ENCODE results near the gene HELZ2.

Gene HELZ2

GRCh38 chr20:63568986-63569949, 4.8 kb downstream of the HELZ2 start:
- POLR2A ChIA-PET (ENCODE audit: low non-redundant PET) = interaction anchor here (0.6 kb wide), 1 partner anchor 88 kb away, joined by 3 read pairs; no protein-coding TSS in a partner anchor
- CTCF ChIA-PET = interaction anchor here (0.7 to 1.7 kb wide), 2 partner anchors 31 to 217 kb away, joined by 3 to 7 read pairs; no protein-coding TSS in a partner anchor
- H3K27ac ChIP-seq = peak overlapping the region; percentile 31
- no peak for DNase-seq (ENCODE audit: low spot score)
- TF ChIP-seq, protein P1, sequence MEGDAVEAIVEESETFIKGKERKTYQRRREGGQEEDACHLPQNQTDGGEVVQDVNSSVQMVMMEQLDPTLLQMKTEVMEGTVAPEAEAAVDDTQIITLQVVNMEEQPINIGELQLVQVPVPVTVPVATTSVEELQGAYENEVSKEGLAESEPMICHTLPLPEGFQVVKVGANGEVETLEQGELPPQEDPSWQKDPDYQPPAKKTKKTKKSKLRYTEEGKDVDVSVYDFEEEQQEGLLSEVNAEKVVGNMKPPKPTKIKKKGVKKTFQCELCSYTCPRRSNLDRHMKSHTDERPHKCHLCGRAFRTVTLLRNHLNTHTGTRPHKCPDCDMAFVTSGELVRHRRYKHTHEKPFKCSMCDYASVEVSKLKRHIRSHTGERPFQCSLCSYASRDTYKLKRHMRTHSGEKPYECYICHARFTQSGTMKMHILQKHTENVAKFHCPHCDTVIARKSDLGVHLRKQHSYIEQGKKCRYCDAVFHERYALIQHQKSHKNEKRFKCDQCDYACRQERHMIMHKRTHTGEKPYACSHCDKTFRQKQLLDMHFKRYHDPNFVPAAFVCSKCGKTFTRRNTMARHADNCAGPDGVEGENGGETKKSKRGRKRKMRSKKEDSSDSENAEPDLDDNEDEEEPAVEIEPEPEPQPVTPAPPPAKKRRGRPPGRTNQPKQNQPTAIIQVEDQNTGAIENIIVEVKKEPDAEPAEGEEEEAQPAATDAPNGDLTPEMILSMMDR (conservative IDR thresholded peaks at IDR 0.05; ENCODE audit: low read depth) = no peak

- no peak for DNase-seq (ENCODE audit: low spot score)
- ChIA-PET CTCF (interaction anchor here (1.7 kb wide), 1 partner anchor 30 kb away, joined by 7 read pairs; no protein-coding TSS in a partner anchor), POLR2A (ENCODE audit: low non-redundant PET) (interaction anchor here (0.6 kb wide), 1 partner anchor 89 kb away, joined by 3 read pairs; no protein-coding TSS in a partner anchor)
- TF ChIP-seq, protein P1 (conservative IDR thresholded peaks at IDR 0.05; ENCODE audit: low read depth) = no peak
- peak overlapping the region; percentile 34 for H3K27ac ChIP-seq
These were observed 5.7 kb downstream of the HELZ2 start for GRCh38 chr20:63568170-63568981.

DNA sequence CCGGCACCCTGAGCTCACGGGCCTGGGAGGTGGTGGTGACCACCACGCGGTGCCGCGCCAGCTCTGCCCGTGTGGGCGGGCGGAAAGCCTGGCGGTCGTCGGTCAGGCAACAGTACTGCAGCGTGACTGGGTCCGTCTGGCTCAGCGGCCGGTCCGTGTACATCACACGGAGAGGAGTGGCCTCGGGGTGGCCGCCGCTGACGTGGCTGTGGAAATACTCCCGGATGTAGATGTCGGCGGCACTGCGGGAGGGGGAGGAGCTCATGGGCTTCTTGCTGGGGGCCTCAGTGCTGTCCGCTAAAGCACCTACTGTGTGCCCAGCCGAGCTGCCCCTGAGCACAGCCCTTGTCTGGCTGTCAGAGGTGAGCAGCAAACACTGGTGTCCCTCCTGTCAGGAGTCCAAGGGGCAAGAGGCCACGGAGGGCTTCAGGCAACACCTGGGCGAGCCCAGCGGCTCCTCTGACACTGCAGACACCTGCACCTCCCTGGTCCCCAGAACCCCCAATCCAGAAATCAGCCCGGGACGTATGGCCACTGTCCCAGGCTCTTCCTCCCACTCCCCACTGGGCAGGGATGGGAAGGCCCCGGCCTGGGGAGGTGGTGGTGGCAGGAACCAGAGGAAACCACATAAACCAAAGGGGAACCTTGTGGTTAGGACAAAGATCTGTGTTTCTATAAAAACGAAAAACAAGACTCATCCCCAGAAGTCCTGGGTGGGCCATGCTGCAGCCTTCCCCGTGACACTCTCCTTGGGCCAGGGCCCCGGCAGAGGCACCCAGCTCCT, 6.5 kb downstream of the HELZ2 start:
- ChIA-PET CTCF (interaction anchor here (1.7 kb wide), 1 partner anchor 29 kb away, joined by 7 read pairs; no protein-coding TSS in a partner anchor), POLR2A (ENCODE audit: low non-redundant PET) (interaction anchor here (0.9 kb wide), 1 partner anchor 15 kb away, joined by 4 read pairs; no protein-coding TSS in a partner anchor)
- no peak for DNase-seq (ENCODE audit: low spot score)
- TF ChIP-seq, protein P1 (conservative IDR thresholded peaks at IDR 0.05; ENCODE audit: low read depth) = no peak
- peak overlapping the region; percentile 34 for H3K27ac ChIP-seq

GRCh38 chr20:63567136-63567385, 7.0 kb downstream of the HELZ2 start:
- DNase-seq (ENCODE audit: low spot score) = no peak
- no peak overlapping the region for H3K27ac ChIP-seq
- TF ChIP-seq, protein P1 (conservative IDR thresholded peaks at IDR 0.05; ENCODE audit: low read depth) = no peak
- CTCF ChIA-PET = no interaction called here
- POLR2A ChIA-PET (ENCODE audit: low non-redundant PET) = interaction anchor here (0.9 kb wide), 1 partner anchor 14 kb away, joined by 4 read pairs; no protein-coding TSS in a partner anchor

- DNase-seq (ENCODE audit: low spot score) = no peak
- TF ChIP-seq, protein P1 (conservative IDR thresholded peaks at IDR 0.05; ENCODE audit: low read depth) = no peak
- H3K27ac ChIP-seq = no peak overlapping the region
- CTCF ChIA-PET = interaction anchor here (0.6 kb wide), 1 partner anchor 16 kb away, joined by 4 read pairs; no protein-coding TSS in a partner anchor
- POLR2A ChIA-PET (ENCODE audit: low non-redundant PET) = no interaction called here
These were observed 7.5 kb downstream of the HELZ2 start for GRCh38 chr20:63566395-63567135.
